Measurements from ENCODE around the gene SCYGR2.

Gene SCYGR2

GRCh38 chr2:227616631-227617030 is 17.9 kb downstream of the SCYGR2 start:
- H3K4me3 ChIP-seq, result no peak overlapping the region
- no peak for DNase-seq (ENCODE audit: low spot score)
- no peak for TF ChIP-seq CTCF (IDR thresholded peaks at IDR 0.05)
- no peak overlapping the region for H3K27ac ChIP-seq

GRCh38 chr2:227617316-227618230 is 18.9 kb downstream of the SCYGR2 start, which contains the start of gene SCYGR4:
Gene SCYGR4, plus strand, starts transcription at chr2:227617498. Its CDS starts 0 bp downstream, at chr2:227617498.
- no peak within 1 kb of the TSS for H3K4me3 ChIP-seq
- DNase-seq (ENCODE audit: low spot score), result no peak
- no peak for TF ChIP-seq CTCF (IDR thresholded peaks at IDR 0.05)
- no peak within 1 kb of the TSS for H3K27ac ChIP-seq

GRCh38 chr2:227623226-227623625 is 24.5 kb downstream of the SCYGR2 start:
- no peak overlapping the region for H3K27ac ChIP-seq
- no peak overlapping the region for H3K4me3 ChIP-seq
- DNase-seq (ENCODE audit: low spot score), result no peak
- TF ChIP-seq CTCF (IDR thresholded peaks at IDR 0.05), result no peak

- Histone ChIP-seq H3K27ac (no peak overlapping the region), H3K4me3 (no peak overlapping the region)
- no peak for DNase-seq (ENCODE audit: low spot score)
- no peak for TF ChIP-seq CTCF (IDR thresholded peaks at IDR 0.05)
These were observed 26.7 kb downstream of the SCYGR2 start for GRCh38 chr2:227625420-227625819.

- Histone ChIP-seq H3K27ac (no peak overlapping the region), H3K4me3 (no peak overlapping the region)
- TF ChIP-seq CTCF (IDR thresholded peaks at IDR 0.05), result no peak
- DNase-seq (ENCODE audit: low spot score), result no peak
These were observed 28.0 kb downstream of the SCYGR2 start for GRCh38 chr2:227626580-227627151.

GRCh38 chr2:227627769-227628168 is 29.1 kb downstream of the SCYGR2 start:
- TF ChIP-seq CTCF (IDR thresholded peaks at IDR 0.05), result no peak
- H3K4me3 ChIP-seq, result no peak overlapping the region
- no peak for DNase-seq (ENCODE audit: low spot score)

More at GRCh38 chr2:227627769-227628168, 29.1 kb downstream of the SCYGR2 start:
- no peak overlapping the region for H3K27ac ChIP-seq
